ENCODE data around the gene WASF3. TPM values are rescaled to one million over a fixed set of nuclear protein-coding genes. Genes with fewer than 3 reads are reported as not detected.

The WASF3 gene
- total RNA-seq, 1 experiment from 2014 or later, result 3.4 TPM

DNA sequence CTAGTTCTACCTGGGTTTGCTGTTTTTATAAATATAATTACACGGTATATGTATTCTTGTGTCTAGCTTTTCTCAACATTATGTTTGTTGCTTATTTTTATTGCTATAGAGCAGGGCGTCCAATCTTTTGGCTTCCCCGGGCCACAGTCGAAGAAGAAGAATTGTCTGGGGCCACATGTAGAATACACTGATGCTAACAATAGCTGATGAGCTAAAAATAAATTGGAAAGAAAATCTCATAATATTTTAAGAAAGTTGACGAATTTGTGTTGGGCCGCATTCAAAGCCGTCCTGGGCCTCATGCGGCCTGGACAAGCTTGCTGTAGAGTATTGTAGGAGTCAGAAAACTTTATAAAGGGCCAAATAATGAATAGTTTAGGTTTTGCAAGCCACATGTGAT is 169.2 kb downstream of the WASF3 start:
- Histone ChIP-seq H3K36me3 (ENCODE audit: control insufficient read depth in 1 of 2, insufficient read depth in 2 of 2, low read length in 2 of 2) (no peaks in the 10 kb centered on the region), H3K9ac (ENCODE audit: low read length) (no peak overlapping the region), H3K9me2 (ENCODE audit: insufficient read depth) (no peaks in the 10 kb centered on the region), H3K4me1 (ENCODE audit: control insufficient read depth in 1 of 2, insufficient read depth in 2 of 2, low read length in 2 of 2) (no peaks in the 10 kb centered on the region), H3K27ac (ENCODE audit: low read depth, low read length) (no peak overlapping the region), H3K27me3 (ENCODE audit: insufficient read depth, low read length) (peaks cover 11% of the 10 kb centered on the region; the same call in 1 of the 2 replicates), H2AFZ (ENCODE audit: low read depth, low read length, poor library complexity, severe bottlenecking) (no peak overlapping the region), H3K4me2 (ENCODE audit: low read length) (no peak overlapping the region), H3K4me3 (replicated peaks in 1 of 2; ENCODE audit: low read depth in 1 of 2, low read length in 2 of 2) (no peak overlapping the region), H3K9me3 (ENCODE audit: control insufficient read depth in 1 of 2, insufficient read depth in 1 of 2, low read depth in 1 of 2, low read length in 2 of 2) (no peaks in the 10 kb centered on the region), H4K20me1 (ENCODE audit: insufficient read depth) (no peaks in the 10 kb centered on the region), H3K79me2 (ENCODE audit: insufficient read depth, low read length) (no peaks in the 10 kb centered on the region)
- TF ChIP-seq CTCF (IDR thresholded peaks at IDR 0.05 in 2 of 3, conservative IDR thresholded peaks at IDR 0.05 in 1 of 3; ENCODE audit: borderline replicate concordance in 1 of 3, insufficient read depth in 1 of 3, low read depth in 2 of 3, low read length in 2 of 3) (no peak), EZH2 (IDR thresholded peaks at IDR 0.05) (no peak), CBX3 (IDR thresholded peaks at IDR 0.05; ENCODE audit: low read depth) (no peak), ELF1 (IDR thresholded peaks at IDR 0.05; ENCODE audit: borderline replicate concordance, low read depth) (no peak), EGR1 (IDR thresholded peaks at IDR 0.05; ENCODE audit: low read depth) (no peak), YY1 (IDR thresholded peaks at IDR 0.05; ENCODE audit: extremely low read depth, insufficient replicate concordance, low read depth, low read length) (no peak), MAX (IDR thresholded peaks at IDR 0.05) (no peak), POLR2A (IDR thresholded peaks at IDR 0.05; ENCODE audit: borderline replicate concordance, extremely low read depth, insufficient read depth, insufficient read length) (no peak)
- TF ChIP-seq, protein P1, sequence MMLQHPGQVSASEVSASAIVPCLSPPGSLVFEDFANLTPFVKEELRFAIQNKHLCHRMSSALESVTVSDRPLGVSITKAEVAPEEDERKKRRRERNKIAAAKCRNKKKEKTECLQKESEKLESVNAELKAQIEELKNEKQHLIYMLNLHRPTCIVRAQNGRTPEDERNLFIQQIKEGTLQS (IDR thresholded peaks at IDR 0.05), result no peak
- TF ChIP-seq, protein P2, sequence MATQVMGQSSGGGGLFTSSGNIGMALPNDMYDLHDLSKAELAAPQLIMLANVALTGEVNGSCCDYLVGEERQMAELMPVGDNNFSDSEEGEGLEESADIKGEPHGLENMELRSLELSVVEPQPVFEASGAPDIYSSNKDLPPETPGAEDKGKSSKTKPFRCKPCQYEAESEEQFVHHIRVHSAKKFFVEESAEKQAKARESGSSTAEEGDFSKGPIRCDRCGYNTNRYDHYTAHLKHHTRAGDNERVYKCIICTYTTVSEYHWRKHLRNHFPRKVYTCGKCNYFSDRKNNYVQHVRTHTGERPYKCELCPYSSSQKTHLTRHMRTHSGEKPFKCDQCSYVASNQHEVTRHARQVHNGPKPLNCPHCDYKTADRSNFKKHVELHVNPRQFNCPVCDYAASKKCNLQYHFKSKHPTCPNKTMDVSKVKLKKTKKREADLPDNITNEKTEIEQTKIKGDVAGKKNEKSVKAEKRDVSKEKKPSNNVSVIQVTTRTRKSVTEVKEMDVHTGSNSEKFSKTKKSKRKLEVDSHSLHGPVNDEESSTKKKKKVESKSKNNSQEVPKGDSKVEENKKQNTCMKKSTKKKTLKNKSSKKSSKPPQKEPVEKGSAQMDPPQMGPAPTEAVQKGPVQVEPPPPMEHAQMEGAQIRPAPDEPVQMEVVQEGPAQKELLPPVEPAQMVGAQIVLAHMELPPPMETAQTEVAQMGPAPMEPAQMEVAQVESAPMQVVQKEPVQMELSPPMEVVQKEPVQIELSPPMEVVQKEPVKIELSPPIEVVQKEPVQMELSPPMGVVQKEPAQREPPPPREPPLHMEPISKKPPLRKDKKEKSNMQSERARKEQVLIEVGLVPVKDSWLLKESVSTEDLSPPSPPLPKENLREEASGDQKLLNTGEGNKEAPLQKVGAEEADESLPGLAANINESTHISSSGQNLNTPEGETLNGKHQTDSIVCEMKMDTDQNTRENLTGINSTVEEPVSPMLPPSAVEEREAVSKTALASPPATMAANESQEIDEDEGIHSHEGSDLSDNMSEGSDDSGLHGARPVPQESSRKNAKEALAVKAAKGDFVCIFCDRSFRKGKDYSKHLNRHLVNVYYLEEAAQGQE (IDR thresholded peaks at IDR 0.05; ENCODE audit: low read depth), result no peak
- POLR2A ChIA-PET, result no interaction called here
- RAD21 ChIA-PET (ENCODE audit: low non-redundant PET in 1 of 2, low total read pairs in 2 of 2, uncharacterized antibody in 2 of 2, unreplicated experiment in 2 of 2), result no interaction called here
- intact Hi-C loops (cut with micrococcal nuclease), result no loop called here
- BruUV-seq (replicated peaks), result no TSS peak
- CTCF ChIA-PET, result no interaction called here
- no peak for ATAC-seq
- DNase-seq (ENCODE audit: low read depth, low spot score), result no peak
